ENCODE data around the gene EDARADD.
"Not testable (repeated sequence)": the region's sequence is repeated elsewhere in the genome, so short reads cannot be mapped to it uniquely, and the experiment has no call there.

EDARADD gene

GRCh38 chr1:236393681-236394481 is at the start of gene EDARADD:
TSS of gene EDARADD (plus strand) at chr1:236394286. CDS start at chr1:236394445, 159 bp downstream.
- Histone ChIP-seq H3K27me3 (ENCODE audit: control insufficient read depth in 1 of 2, insufficient read depth in 2 of 2, low read length in 2 of 2) (peaks cover 0 to 26% of the 10 kb centered on the region in 2 donors), H3K9me3 (ENCODE audit: low read length) (no peaks in the 10 kb centered on the region), H3K4me1 (ENCODE audit: insufficient read depth, low read length) (peaks cover 5% of the 10 kb centered on the region), H3K36me3 (ENCODE audit: insufficient read depth, low read length) (no peaks in the 10 kb centered on the region), H3K4me3 (ENCODE audit: low read depth in 1 of 2, low read length in 2 of 2) (peak within 1 kb of the TSS; percentile 54 to 58), H3K27ac (ENCODE audit: low read depth, low read length) (no peak within 1 kb of the TSS), H3K9ac (ENCODE audit: low read length) (no peak within 1 kb of the TSS)

DNA sequence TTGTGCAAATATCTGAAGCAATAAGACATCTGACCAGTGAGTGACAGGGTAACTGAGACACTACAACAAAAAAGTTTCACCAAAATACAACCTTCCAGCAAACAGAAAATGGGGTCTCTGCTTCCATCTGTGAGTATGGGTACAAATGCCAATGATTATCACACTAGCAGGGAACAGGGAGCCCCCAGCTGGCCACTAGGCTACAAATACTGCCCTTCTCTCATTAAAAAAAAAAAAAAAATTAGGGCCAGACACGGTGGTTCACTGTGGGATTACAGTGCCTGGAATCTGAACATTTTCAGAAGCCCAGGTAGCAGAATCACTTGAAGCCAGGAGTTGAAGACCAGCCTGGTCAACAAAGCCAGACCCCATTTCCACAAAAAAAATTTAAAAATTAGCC is 48.4 kb upstream of the EDARADD start:
- no peaks in the 10 kb centered on the region for H3K27me3 ChIP-seq (ENCODE audit: control insufficient read depth in 1 of 2, insufficient read depth in 2 of 2, low read length in 2 of 2)
- H3K27ac ChIP-seq (ENCODE audit: low read depth, low read length) = no peak overlapping the region
- H3K9ac ChIP-seq (ENCODE audit: low read length) = no peak overlapping the region
- H3K4me1 ChIP-seq (ENCODE audit: insufficient read depth, low read length) = peaks cover 8% of the 10 kb centered on the region
- H3K36me3 ChIP-seq (ENCODE audit: insufficient read depth, low read length) = no peaks in the 10 kb centered on the region
- H3K9me3 ChIP-seq (ENCODE audit: low read length) = no peaks in the 10 kb centered on the region
- no peak overlapping the region for H3K4me3 ChIP-seq (ENCODE audit: low read depth in 1 of 2, low read length in 2 of 2)

DNA sequence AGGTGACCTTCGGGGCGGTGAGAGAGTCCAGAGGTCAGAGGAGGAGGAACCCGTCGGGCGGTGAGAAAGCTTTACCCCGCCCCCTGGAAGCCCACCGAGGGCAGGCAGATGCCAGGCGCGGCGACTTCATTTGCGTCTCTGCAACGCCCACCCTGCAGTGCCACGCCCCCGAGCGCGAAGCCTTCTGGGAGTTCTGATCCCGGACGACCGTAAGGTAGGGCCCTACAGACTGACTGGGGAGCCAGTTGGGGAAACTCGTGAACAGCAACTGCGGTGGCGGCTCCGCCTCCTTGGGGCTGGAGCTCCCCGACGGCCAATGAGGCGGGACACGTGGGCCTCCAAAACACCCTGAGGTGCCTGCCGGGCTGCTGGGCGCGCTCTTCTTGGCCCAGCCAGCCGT is 46.0 kb upstream of the EDARADD start:
- H3K4me1 ChIP-seq (ENCODE audit: insufficient read depth, low read length) = peaks cover 5% of the 10 kb centered on the region
- no peaks in the 10 kb centered on the region for H3K36me3 ChIP-seq (ENCODE audit: insufficient read depth, low read length)
- H3K4me3 ChIP-seq (ENCODE audit: low read depth in 1 of 2, low read length in 2 of 2) = no peak overlapping the region
- H3K9ac ChIP-seq (ENCODE audit: low read length) = no peak overlapping the region
- H3K27ac ChIP-seq (ENCODE audit: low read depth, low read length) = no peak overlapping the region
- no peaks in the 10 kb centered on the region for H3K27me3 ChIP-seq (ENCODE audit: control insufficient read depth in 1 of 2, insufficient read depth in 2 of 2, low read length in 2 of 2)
- H3K9me3 ChIP-seq (ENCODE audit: low read length) = no peaks in the 10 kb centered on the region

GRCh38 chr1:236350308-236350707 is 43.8 kb upstream of the EDARADD start:
- no peak overlapping the region for H3K27ac ChIP-seq (ENCODE audit: low read depth, low read length)
- no peaks in the 10 kb centered on the region for H3K4me1 ChIP-seq (ENCODE audit: insufficient read depth, low read length)
- H3K4me3 ChIP-seq (ENCODE audit: low read depth in 1 of 2, low read length in 2 of 2) = no peak overlapping the region
- no peaks in the 10 kb centered on the region for H3K36me3 ChIP-seq (ENCODE audit: insufficient read depth, low read length)
- no peaks in the 10 kb centered on the region for H3K27me3 ChIP-seq (ENCODE audit: control insufficient read depth in 1 of 2, insufficient read depth in 2 of 2, low read length in 2 of 2)
- no peaks in the 10 kb centered on the region for H3K9me3 ChIP-seq (ENCODE audit: low read length)
- no peak overlapping the region for H3K9ac ChIP-seq (ENCODE audit: low read length)

DNA sequence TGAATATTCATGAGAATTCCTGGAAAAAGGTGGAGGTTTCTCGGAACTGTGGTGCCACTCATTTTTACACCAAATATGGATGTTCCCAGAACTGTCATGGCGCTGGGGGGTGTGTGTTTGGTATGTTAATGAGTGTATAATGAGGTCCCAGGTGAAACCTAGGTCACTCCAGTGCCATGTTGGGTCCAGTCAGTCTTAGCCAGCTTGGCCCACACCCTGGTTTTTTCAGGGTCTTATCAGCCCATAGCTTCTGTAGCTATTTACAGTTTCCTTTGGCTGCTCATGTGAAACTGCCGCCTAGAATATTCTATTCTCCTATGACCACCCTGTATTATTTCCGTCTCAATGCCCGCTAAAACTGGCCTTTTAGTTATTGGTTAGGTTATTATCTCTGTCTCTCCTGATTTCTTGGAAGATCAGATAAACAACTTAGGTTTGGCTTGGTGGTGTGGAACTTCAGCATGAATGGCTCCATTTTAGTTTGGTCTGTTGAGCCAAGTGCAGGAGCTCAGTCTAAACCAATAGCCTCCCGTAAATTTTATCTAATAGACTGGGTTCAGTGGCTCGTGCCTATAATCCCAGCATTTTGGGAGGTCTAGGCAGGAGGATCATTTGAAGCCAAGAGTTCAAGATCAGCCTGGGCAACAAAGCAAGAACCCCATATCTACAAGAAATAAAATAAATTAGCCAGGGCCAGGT is 42.1 kb upstream of the EDARADD start:
- H3K27me3 ChIP-seq (ENCODE audit: control insufficient read depth in 1 of 2, insufficient read depth in 2 of 2, low read length in 2 of 2) = no peaks in the 10 kb centered on the region
- H3K27ac ChIP-seq (ENCODE audit: low read depth, low read length) = no peak overlapping the region
- no peak overlapping the region for H3K9ac ChIP-seq (ENCODE audit: low read length)
- no peaks in the 10 kb centered on the region for H3K4me1 ChIP-seq (ENCODE audit: insufficient read depth, low read length)
- H3K4me3 ChIP-seq (ENCODE audit: low read depth in 1 of 2, low read length in 2 of 2) = no peak overlapping the region
- H3K9me3 ChIP-seq (ENCODE audit: low read length) = no peaks in the 10 kb centered on the region
- no peaks in the 10 kb centered on the region for H3K36me3 ChIP-seq (ENCODE audit: insufficient read depth, low read length)

DNA sequence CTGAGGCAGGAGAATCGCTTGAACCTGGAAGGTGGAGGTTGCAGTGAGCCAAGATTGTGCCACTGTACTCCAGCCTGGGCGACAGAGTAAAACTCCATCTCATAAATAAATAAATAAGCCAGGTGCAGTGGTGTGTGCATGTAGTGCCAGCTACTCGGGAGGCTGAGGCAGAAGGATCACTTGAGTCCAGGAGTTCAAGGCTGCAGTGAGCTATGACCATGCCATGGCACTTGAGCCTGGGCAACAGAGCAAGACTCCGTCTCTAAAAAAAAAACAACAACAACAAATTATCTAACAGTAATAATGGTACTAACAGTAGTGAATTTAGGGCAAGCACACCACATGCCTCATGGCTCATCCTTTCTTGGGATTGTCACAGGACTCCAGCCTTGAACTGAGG is 41.3 kb upstream of the EDARADD start:
- not testable (repeated sequence) for H3K36me3 ChIP-seq (ENCODE audit: insufficient read depth, low read length); H3K9ac ChIP-seq (ENCODE audit: low read length); H3K4me1 ChIP-seq (ENCODE audit: insufficient read depth, low read length); H3K4me3 ChIP-seq (ENCODE audit: low read depth in 1 of 2, low read length in 2 of 2); H3K9me3 ChIP-seq (ENCODE audit: low read length); H3K27ac ChIP-seq (ENCODE audit: low read depth, low read length); H3K27me3 ChIP-seq (ENCODE audit: control insufficient read depth in 1 of 2, insufficient read depth in 2 of 2, low read length in 2 of 2)

DNA sequence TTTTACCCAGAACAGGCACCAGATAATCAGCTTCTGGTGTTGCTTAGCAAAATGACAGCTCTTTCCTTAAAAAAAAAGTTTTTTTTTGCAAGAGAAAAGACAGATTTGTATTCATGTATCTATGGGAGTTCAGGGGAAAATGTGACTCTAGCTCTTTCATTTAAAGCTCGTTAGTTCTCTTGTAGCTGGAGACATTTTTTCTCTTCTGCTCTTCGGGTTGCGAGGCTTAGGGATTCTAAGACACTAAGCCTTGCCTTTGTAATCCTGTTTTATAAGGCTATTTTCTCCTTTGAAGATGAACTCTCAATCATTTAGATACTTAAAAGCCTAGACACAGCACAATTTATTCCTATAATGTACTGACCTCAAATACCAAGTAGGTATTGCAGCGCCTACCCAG is 40.3 kb upstream of the EDARADD start:
- H3K27me3 ChIP-seq (ENCODE audit: control insufficient read depth in 1 of 2, insufficient read depth in 2 of 2, low read length in 2 of 2) = no peaks in the 10 kb centered on the region
- H3K4me1 ChIP-seq (ENCODE audit: insufficient read depth, low read length) = no peaks in the 10 kb centered on the region
- no peaks in the 10 kb centered on the region for H3K9me3 ChIP-seq (ENCODE audit: low read length)
- no peak overlapping the region for H3K9ac ChIP-seq (ENCODE audit: low read length)
- no peak overlapping the region for H3K4me3 ChIP-seq (ENCODE audit: low read depth in 1 of 2, low read length in 2 of 2)
- H3K27ac ChIP-seq (ENCODE audit: low read depth, low read length) = no peak overlapping the region
- no peaks in the 10 kb centered on the region for H3K36me3 ChIP-seq (ENCODE audit: insufficient read depth, low read length)

GRCh38 chr1:236354330-236355147 is 39.5 kb upstream of the EDARADD start:
- H3K27ac ChIP-seq (ENCODE audit: low read depth, low read length) = no peak overlapping the region
- no peaks in the 10 kb centered on the region for H3K9me3 ChIP-seq (ENCODE audit: low read length)
- H3K27me3 ChIP-seq (ENCODE audit: control insufficient read depth in 1 of 2, insufficient read depth in 2 of 2, low read length in 2 of 2) = no peaks in the 10 kb centered on the region
- H3K36me3 ChIP-seq (ENCODE audit: insufficient read depth, low read length) = no peaks in the 10 kb centered on the region
- no peaks in the 10 kb centered on the region for H3K4me1 ChIP-seq (ENCODE audit: insufficient read depth, low read length)
- no peak overlapping the region for H3K4me3 ChIP-seq (ENCODE audit: low read depth in 1 of 2, low read length in 2 of 2)
- no peak overlapping the region for H3K9ac ChIP-seq (ENCODE audit: low read length)

DNA sequence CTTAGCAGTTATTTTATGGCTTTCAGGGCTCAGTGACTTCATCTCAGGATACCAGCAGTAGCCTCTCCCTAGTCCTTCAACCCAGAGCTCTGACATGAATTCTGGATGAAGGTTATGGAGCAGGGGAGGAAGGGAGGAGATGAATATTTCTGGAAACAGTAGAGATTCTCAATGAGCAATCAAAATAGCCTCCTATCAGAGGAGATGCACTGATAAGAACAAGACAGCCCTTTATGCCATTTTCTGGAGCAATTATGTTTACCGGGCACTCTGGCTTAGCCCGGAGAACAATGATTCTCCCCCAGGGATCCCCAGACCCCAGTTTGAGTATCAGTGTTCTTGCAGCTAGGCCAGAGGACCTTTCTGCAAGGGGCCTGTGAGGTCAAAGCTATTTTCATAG is 37.9 kb upstream of the EDARADD start:
- H3K36me3 ChIP-seq (ENCODE audit: insufficient read depth, low read length) = no peaks in the 10 kb centered on the region
- H3K9me3 ChIP-seq (ENCODE audit: low read length) = no peaks in the 10 kb centered on the region
- H3K9ac ChIP-seq (ENCODE audit: low read length) = no peak overlapping the region
- H3K27ac ChIP-seq (ENCODE audit: low read depth, low read length) = no peak overlapping the region
- no peaks in the 10 kb centered on the region for H3K4me1 ChIP-seq (ENCODE audit: insufficient read depth, low read length)
- H3K4me3 ChIP-seq (ENCODE audit: low read depth in 1 of 2, low read length in 2 of 2) = no peak overlapping the region
- no peaks in the 10 kb centered on the region for H3K27me3 ChIP-seq (ENCODE audit: control insufficient read depth in 1 of 2, insufficient read depth in 2 of 2, low read length in 2 of 2)

GRCh38 chr1:236361909-236362590 is 32.0 kb upstream of the EDARADD start:
- H3K9me3 ChIP-seq (ENCODE audit: low read length) = no peaks in the 10 kb centered on the region
- H3K4me3 ChIP-seq (ENCODE audit: low read depth in 1 of 2, low read length in 2 of 2) = no peak overlapping the region
- H3K27ac ChIP-seq (ENCODE audit: low read depth, low read length) = no peak overlapping the region
- no peaks in the 10 kb centered on the region for H3K4me1 ChIP-seq (ENCODE audit: insufficient read depth, low read length)
- no peaks in the 10 kb centered on the region for H3K27me3 ChIP-seq (ENCODE audit: control insufficient read depth in 1 of 2, insufficient read depth in 2 of 2, low read length in 2 of 2)
- no peak overlapping the region for H3K9ac ChIP-seq (ENCODE audit: low read length)
- H3K36me3 ChIP-seq (ENCODE audit: insufficient read depth, low read length) = no peaks in the 10 kb centered on the region

DNA sequence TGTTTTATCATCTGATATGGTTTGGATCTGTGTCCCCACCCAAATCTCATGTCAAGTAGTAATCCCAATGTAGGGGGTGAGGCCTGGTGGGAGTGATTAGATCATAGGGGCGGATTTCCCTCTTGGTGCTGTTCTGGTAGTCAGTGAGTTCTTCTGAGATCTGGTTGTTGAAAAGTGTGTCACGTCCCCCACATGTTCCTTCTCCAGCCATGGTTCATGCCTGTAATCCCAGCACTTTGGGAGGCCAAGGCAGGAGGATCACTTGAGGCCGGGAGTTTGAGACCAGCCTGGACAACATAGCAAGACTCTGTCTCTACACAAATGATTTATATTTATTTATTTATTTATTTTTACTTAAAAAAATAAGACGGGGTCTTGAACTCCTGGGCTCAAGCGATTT is 30.8 kb upstream of the EDARADD start:
- Histone ChIP-seq H3K4me1 (ENCODE audit: insufficient read depth, low read length) (no peaks in the 10 kb centered on the region), H3K9me3 (ENCODE audit: low read length) (no peaks in the 10 kb centered on the region), H3K9ac (ENCODE audit: low read length) (no peak overlapping the region), H3K4me3 (ENCODE audit: low read depth in 1 of 2, low read length in 2 of 2) (no peak overlapping the region), H3K36me3 (ENCODE audit: insufficient read depth, low read length) (no peaks in the 10 kb centered on the region), H3K27ac (ENCODE audit: low read depth, low read length) (no peak overlapping the region), H3K27me3 (ENCODE audit: control insufficient read depth in 1 of 2, insufficient read depth in 2 of 2, low read length in 2 of 2) (no peaks in the 10 kb centered on the region)

Data from muscle layer of colon (tissue), 2 donors.